CD14-positive monocyte (primary cell): ENCODE measurements around the gene ADAM22. TPM values are rescaled to one million over a fixed set of nuclear protein-coding genes. Genes with fewer than 3 reads are reported as not detected.

Source experiments
- DNase-seq, 3 donors: peaks; one replicate each; pipeline ENCODE4 v3.0.0-alpha.2; 2011 to 2022
- H2AFZ ChIP-seq: 2 replicates; pipeline ENCODE4 v1.6.0; 2012; ENCODE audit warnings: mild to moderate bottlenecking, low read depth, low read length, inconsistent platforms; ENCODE audit not compliant: insufficient read depth, poor library complexity, severe bottlenecking
- H3K27ac ChIP-seq, 2 donors: 1 replicate in 1 of 2; 2 replicates in 1 of 2; pipeline ENCODE4 v1.5.1; 2012 to 2013; ENCODE audit warnings: low read length in 2 of 2, control low read depth in 1 of 2, inconsistent platforms in 1 of 2, low read depth in 1 of 2, mild to moderate bottlenecking in 1 of 2
- H3K27me3 ChIP-seq, 2 donors: one replicate each; pipeline versions ENCODE4 v1.6.0 to v1.6.1; 2011 to 2013; ENCODE audit warnings: low read length in 2 of 2; ENCODE audit not compliant: control insufficient read depth in 2 of 2, insufficient read depth in 2 of 2
- H3K36me3 ChIP-seq, 2 donors: replicated peaks in 1 of 2; 1 replicate in 1 of 2; 2 replicates in 1 of 2; pipeline versions ENCODE4 v1.5.1 to v1.6.1; 2012 to 2013; ENCODE audit warnings: low read length in 2 of 2, control low read depth in 1 of 2, inconsistent platforms in 1 of 2, mild to moderate bottlenecking in 1 of 2; ENCODE audit not compliant: insufficient read depth in 2 of 2, control insufficient read depth in 1 of 2
- H3K4me1 ChIP-seq, 2 donors: 1 replicate in 1 of 2; 2 replicates in 1 of 2; pipeline versions ENCODE4 v1.5.1 to v1.6.1; 2012 to 2013; ENCODE audit warnings: low read length in 2 of 2, control low read depth in 1 of 2, inconsistent platforms in 1 of 2, mild to moderate bottlenecking in 1 of 2, moderate library complexity in 1 of 2; ENCODE audit not compliant: insufficient read depth in 2 of 2, control insufficient read depth in 1 of 2
- H3K4me2 ChIP-seq: replicated peaks from 2 replicates; pipeline ENCODE3; 2012; ENCODE audit warnings: low read length, moderate library complexity, mild to moderate bottlenecking; ENCODE audit not compliant: poor library complexity, severe bottlenecking; ENCODE audit errors: extremely low read depth
- H3K4me3 ChIP-seq, 3 experiments: fragments of 200-600 bp in 1 of 3; sonication (generic) in 1 of 3; replicated peaks in 1 of 3; 1 replicate in 2 of 3; 2 replicates in 1 of 3; pipeline ENCODE4 v1.5.1; 2011 to 2013; ENCODE audit warnings: low read length in 3 of 3, mild to moderate bottlenecking in 3 of 3, control low read depth in 2 of 3, low read depth in 2 of 3, inconsistent platforms in 1 of 3, moderate library complexity in 1 of 3
- H3K79me2 ChIP-seq: 2 replicates; pipeline ENCODE4 v1.6.0; 2012; ENCODE audit warnings: mild to moderate bottlenecking, control low read depth, inconsistent platforms, low read length, moderate library complexity; ENCODE audit not compliant: insufficient read depth
- H3K9ac ChIP-seq: 2 replicates; pipeline ENCODE4 v1.6.0; 2017; ENCODE audit warnings: low read length, mild to moderate bottlenecking; ENCODE audit not compliant: insufficient read depth, poor library complexity, severe bottlenecking
- H3K9me3 ChIP-seq, 2 donors: replicated peaks in 1 of 2; 1 replicate in 1 of 2; 2 replicates in 1 of 2; pipeline versions ENCODE4 v1.5.1 to v1.6.1; 2012 to 2013; ENCODE audit warnings: low read length in 2 of 2, control low read depth in 1 of 2; ENCODE audit not compliant: control insufficient read depth in 1 of 2, insufficient read depth in 1 of 2
- H4K20me1 ChIP-seq: 2 replicates; pipeline ENCODE4 v1.6.0; 2012; ENCODE audit warnings: mild to moderate bottlenecking, low read length, control low read depth, moderate library complexity; ENCODE audit not compliant: insufficient read depth
- H3K27ac Mint-ChIP-seq, 7 donors: one replicate each; pipeline ENCODE4 v1.8.0; 2020; ENCODE audit warnings: mild to moderate bottlenecking in 7 of 7, mixed read lengths in 7 of 7, moderate library complexity in 6 of 7, inconsistent platforms in 2 of 7
- H3K27me3 Mint-ChIP-seq, 3 donors: one replicate each; pipeline ENCODE4 v1.8.0; 2021 to 2022; ENCODE audit warnings: low read depth in 3 of 3, mild to moderate bottlenecking in 3 of 3, mixed read lengths in 3 of 3, moderate library complexity in 3 of 3, inconsistent platforms in 1 of 3
- H3K36me3 Mint-ChIP-seq, 2 donors: one replicate each; pipeline ENCODE4 v1.8.0; 2020; ENCODE audit warnings: mixed read lengths in 2 of 2, inconsistent platforms in 1 of 2, mild to moderate bottlenecking in 1 of 2
- H3K4me1 Mint-ChIP-seq: one replicate; pipeline ENCODE4 v1.8.0; 2020; ENCODE audit warnings: mild to moderate bottlenecking, mixed read lengths
- H3K4me3 Mint-ChIP-seq, 2 donors: one replicate each; pipeline ENCODE4 v1.8.0; 2020; ENCODE audit warnings: mild to moderate bottlenecking in 2 of 2, mixed read lengths in 2 of 2, moderate library complexity in 1 of 2
- H3K9me3 Mint-ChIP-seq, 7 donors: one replicate each; pipeline ENCODE4 v1.8.0; 2020 to 2022; ENCODE audit warnings: mixed read lengths in 7 of 7, mild to moderate bottlenecking in 6 of 7, moderate library complexity in 6 of 7, inconsistent platforms in 2 of 7
- CTCF ChIP-seq: fragments of 200-600 bp; IDR thresholded peaks from one replicate; pipeline ENCODE4 v1.8.0; 2022; ENCODE audit warnings: antibody characterized with exemption, mild to moderate bottlenecking
- WGBS: methylation state at CpG from one replicate; pipeline ENCODE4 v1.1.5; 2013; ENCODE audit warnings: missing lambda C conversion rate; ENCODE audit not compliant: insufficient coverage; 5-methylcytosine and 5-hydroxymethylcytosine counted together
- intact Hi-C, 2 donors: fragments of 100-400 bp; cut with micrococcal nuclease; formaldehyde crosslinking; loops; one replicate each; pipeline versions ENCODE4 v1.15.0 to v1.15.1; 2023
- polyA plus RNA-seq, 3 donors: library from polyadenylated mRNA; depleted of rRNA in 1 of 3; unstranded in 2 of 3; stranded (reverse) in 1 of 3; fragments of 300-500 nt in 2 of 3; fragments of >200 nt in 1 of 3; fragmentation: Illumina TruSeq in 2 of 3; gene quantifications; 1 replicate in 2 of 3; 2 replicates in 1 of 3; pipeline ENCODE4 v1.2.3, GENCODE V29; 2012 to 2021

The ADAM22 gene
- polyA plus RNA-seq, 3 donors = 0.01 to 0.17 TPM; not detected in 1

- no peaks in the 10 kb centered on the region for H3K27me3 Mint-ChIP-seq
- no peaks in the 10 kb centered on the region for H3K27me3 ChIP-seq
- no peaks in the 10 kb centered on the region for H4K20me1 ChIP-seq
- H3K9ac ChIP-seq = no peak overlapping the region
- no peaks in the 10 kb centered on the region for H3K36me3 Mint-ChIP-seq
- no peaks in the 10 kb centered on the region for H3K4me1 ChIP-seq
- H3K36me3 ChIP-seq = no peaks in the 10 kb centered on the region
- H3K4me3 ChIP-seq = no peak overlapping the region
- no peak overlapping the region for H3K27ac Mint-ChIP-seq
- no peaks in the 10 kb centered on the region for H3K79me2 ChIP-seq
- H3K4me2 ChIP-seq = no peak overlapping the region
- H3K4me3 Mint-ChIP-seq = no peak overlapping the region
- no peak overlapping the region for H2AFZ ChIP-seq
- H3K9me3 ChIP-seq = no peaks in the 10 kb centered on the region
- no peak for TF ChIP-seq CTCF
- intact Hi-C loops = no loop called here
- peaks cover 9% of the 10 kb centered on the region for H3K4me1 Mint-ChIP-seq
- no peak for DNase-seq
- no peak overlapping the region for H3K27ac ChIP-seq
- H3K9me3 Mint-ChIP-seq = peaks cover 0 to 7% (median 3%) of the 10 kb centered on the region in 7 donors
Measured at GRCh38 chr7:88042157-88042556, 108.1 kb downstream of the ADAM22 start.

GRCh38 chr7:88042803-88043202 lies 108.8 kb downstream of the ADAM22 start:
- no peaks in the 10 kb centered on the region for H3K27me3 ChIP-seq
- H3K9me3 Mint-ChIP-seq = peaks cover 0 to 7% (median 3%) of the 10 kb centered on the region in 7 donors
- no peaks in the 10 kb centered on the region for H3K36me3 Mint-ChIP-seq
- intact Hi-C loops = no loop called here
- H3K4me3 Mint-ChIP-seq = no peak overlapping the region
- no peaks in the 10 kb centered on the region for H3K27me3 Mint-ChIP-seq
- H4K20me1 ChIP-seq = no peaks in the 10 kb centered on the region
- H3K27ac ChIP-seq = no peak overlapping the region
- peaks cover 9% of the 10 kb centered on the region for H3K4me1 Mint-ChIP-seq
- no peaks in the 10 kb centered on the region for H3K9me3 ChIP-seq
- H3K36me3 ChIP-seq = no peaks in the 10 kb centered on the region
- no peaks in the 10 kb centered on the region for H3K4me1 ChIP-seq
- no peak overlapping the region for H3K4me2 ChIP-seq
- no CpG with 5 or more reads among the region's 1 CpG for WGBS
- no peak for DNase-seq
- H3K4me3 ChIP-seq = no peak overlapping the region
- H2AFZ ChIP-seq = no peak overlapping the region
- no peak overlapping the region for H3K9ac ChIP-seq
- no peak for TF ChIP-seq CTCF
- H3K27ac Mint-ChIP-seq = no peak overlapping the region
- H3K79me2 ChIP-seq = no peaks in the 10 kb centered on the region
